GM12875 (cell line): ENCODE results near the gene HDGFL2.

Experiments
- H3K4me3 ChIP-seq: one replicate; pipeline ENCODE4 v1.5.1; 2011; ENCODE audit warnings: low read depth, low read length, control low read depth
- TF ChIP-seq, protein P1 (sequence below): IDR thresholded peaks from 2 replicates; pipeline ENCODE4 v1.5.1; 2011; ENCODE audit warnings: low read depth, mild to moderate bottlenecking, control low read depth, inconsistent platforms, low read length, moderate library complexity, borderline replicate concordance; ENCODE audit not compliant: insufficient read depth

Gene HDGFL2

DNA sequence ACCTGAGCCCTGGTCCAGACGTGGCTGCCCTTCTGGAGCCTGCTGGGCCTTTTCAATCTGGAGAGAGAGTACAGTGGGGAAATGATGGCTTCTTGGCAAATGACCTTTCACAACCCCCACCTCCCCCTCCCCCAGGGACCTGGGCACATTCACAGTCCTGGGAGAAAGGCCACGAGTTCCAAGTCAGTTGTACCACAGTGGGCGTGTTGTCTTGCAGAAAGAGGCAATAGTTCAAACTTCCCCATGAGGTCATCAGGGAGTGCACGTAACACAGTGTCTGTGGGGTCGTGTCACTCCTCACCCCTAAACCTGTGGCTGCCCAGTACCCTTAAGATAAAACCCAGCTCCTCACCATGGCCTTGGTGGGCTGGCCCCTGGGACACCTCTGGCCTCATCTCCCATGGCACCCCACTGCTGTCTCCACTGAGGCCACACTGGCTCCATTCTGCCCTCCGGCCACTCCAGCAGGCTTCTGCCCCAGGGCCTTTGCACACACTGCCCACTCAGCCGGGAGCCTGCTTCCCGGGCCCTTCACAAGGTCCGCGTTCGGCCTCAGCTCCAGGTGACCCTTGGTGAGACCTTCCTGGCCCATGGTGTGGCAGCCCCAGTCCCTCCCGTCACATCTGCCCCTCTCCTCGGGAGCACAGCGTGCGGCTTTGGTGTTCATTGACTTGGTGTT is 32.9 kb downstream of the HDGFL2 start:
- TF ChIP-seq, protein P1, sequence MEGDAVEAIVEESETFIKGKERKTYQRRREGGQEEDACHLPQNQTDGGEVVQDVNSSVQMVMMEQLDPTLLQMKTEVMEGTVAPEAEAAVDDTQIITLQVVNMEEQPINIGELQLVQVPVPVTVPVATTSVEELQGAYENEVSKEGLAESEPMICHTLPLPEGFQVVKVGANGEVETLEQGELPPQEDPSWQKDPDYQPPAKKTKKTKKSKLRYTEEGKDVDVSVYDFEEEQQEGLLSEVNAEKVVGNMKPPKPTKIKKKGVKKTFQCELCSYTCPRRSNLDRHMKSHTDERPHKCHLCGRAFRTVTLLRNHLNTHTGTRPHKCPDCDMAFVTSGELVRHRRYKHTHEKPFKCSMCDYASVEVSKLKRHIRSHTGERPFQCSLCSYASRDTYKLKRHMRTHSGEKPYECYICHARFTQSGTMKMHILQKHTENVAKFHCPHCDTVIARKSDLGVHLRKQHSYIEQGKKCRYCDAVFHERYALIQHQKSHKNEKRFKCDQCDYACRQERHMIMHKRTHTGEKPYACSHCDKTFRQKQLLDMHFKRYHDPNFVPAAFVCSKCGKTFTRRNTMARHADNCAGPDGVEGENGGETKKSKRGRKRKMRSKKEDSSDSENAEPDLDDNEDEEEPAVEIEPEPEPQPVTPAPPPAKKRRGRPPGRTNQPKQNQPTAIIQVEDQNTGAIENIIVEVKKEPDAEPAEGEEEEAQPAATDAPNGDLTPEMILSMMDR, result no peak
- H3K4me3 ChIP-seq, result no peak overlapping the region

DNA sequence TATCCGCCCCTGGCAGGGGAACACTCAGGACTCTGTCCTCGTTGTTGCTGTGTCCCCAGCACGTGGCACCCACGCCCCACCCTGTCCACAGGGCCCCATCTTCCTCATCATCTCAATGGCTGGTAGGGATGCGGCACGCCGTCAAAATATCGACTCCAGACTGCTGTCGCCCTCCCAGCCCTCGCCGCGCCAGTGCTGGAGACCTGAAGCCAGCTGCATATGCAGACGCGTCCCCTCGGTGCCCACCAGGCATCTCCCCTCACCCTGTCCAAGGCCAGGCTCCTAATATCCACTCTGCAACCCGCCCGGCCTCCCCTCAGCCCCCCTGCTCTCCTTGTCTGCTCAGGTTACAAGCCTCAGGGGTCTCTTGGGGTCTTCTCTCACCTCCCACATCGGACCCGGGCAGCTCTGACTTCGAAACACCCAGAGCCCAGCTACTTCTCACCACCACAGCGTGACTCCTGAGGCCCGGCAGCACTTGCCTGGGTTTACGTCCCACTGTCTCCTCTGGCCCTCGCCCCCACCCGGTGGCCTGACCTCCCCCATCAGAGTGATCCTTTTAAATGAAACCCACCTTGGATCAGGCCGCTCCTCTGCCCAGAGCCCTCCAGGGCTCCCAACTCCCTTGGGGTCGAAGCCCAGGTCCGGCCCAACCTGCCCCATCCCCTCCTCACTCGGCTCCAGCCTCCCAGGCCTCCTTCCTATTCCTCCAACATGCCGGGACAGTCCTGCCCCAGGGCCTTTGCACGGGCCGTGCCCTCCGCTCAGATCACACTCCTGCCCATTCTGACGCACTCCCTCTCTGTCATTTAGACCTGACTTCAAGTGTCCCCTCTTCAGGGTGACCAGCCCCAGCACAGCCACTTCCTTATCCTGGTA is 33.7 kb downstream of the HDGFL2 start:
- no peak overlapping the region for H3K4me3 ChIP-seq
- TF ChIP-seq, protein P1, result no peak

DNA sequence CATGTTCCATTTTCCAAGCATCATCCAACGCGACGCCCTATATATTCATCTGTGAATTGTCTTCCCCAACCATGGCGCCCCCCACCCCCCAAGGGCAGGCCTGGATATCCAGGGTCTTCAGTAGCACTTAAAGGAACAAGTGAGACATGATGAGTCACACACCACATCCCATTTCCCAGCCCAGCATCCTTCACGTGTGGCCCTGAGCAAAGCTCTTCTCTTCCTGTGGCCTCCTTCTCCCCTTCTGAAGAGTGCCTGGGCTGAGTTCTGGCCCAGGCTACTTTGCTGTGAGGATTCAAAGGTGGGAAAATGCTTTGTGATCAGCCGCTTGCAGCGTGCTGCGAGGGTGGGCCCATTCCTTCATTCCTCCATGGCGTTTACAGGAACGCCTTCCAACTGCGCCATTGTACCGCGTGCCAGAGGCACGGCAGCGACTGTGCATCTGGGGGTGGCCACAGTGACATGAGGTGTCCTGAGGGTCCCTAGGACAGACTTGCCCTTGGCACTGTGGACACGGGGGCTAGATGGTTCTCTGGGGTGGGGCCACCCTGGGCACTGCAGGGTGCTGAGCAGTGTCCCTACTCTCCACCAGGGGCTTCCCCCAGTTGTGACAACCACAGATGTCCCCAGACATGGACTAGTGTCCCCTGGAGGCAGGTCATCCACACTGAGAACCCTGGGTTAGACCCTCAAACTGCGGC is 34.5 kb downstream of the HDGFL2 start:
- TF ChIP-seq, protein P1, result no peak
- H3K4me3 ChIP-seq, result no peak overlapping the region

DNA sequence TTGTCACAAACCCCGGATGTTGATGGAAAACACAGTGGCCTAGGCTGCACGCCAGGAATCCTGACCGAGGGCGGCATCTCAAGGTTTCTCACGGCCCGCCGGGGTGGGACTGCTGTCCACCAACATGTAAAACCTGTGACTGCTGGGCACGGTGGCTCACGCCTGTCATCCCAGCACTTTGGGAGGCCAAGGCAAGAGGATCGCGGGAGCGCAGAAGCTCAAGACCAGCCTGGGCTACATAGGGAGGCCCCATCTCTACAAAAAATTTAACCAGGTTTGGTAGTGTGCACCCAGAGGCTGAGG is 35.0 kb downstream of the HDGFL2 start:
- TF ChIP-seq, protein P1, result no peak
- no peak overlapping the region for H3K4me3 ChIP-seq

DNA sequence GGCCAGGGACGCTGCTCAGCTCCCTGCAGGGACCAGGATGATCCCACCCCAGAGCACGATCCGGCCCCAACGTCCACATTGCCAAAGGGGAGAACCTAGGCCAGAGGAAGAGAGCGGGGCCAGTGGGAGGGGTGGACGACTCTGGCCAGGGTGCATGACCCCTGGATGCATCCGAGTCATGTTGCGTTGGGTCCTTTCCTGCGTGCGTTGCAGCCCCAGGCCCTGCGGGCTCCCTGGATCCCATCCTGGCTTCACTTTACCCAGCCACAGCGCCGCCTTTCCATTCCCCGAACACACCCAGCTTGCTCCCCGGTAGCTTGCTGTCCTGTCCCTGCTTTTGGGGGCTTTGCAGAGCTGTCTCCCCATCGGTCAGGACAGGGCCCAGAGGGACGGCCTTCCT is 35.7 kb downstream of the HDGFL2 start:
- H3K4me3 ChIP-seq, result no peak overlapping the region
- TF ChIP-seq, protein P1, result no peak

DNA sequence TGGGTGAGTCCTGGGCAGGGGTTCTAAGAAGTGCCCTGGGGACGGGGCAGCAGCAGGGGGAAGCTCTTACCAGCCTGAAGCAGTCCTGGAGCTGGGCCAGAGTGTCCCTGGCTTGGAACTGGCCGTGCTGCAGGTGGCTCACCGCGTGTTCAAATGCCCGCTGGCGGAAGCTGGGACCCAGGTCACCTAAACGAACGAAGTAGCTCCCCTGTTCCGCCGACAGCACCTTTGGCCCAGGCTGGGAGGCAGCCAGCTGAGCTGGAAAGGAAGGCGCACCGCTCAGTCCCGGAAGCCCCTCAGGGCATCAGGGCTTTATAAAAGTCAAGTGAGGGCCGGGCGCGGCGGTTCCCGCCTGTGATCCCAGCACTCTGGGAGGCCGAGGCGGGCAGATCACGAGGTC is 36.6 kb downstream of the HDGFL2 start:
- TF ChIP-seq, protein P1, result no peak
- no peak overlapping the region for H3K4me3 ChIP-seq
